ENCODE data around the gene ANK2. TPM values are rescaled to one million over a fixed set of nuclear protein-coding genes. Genes with fewer than 3 reads are reported as not detected.

The ANK2 gene
- total and polyA plus RNA-seq, 4 donors: 0.32 to 2.2 (median 1.0) TPM

DNA sequence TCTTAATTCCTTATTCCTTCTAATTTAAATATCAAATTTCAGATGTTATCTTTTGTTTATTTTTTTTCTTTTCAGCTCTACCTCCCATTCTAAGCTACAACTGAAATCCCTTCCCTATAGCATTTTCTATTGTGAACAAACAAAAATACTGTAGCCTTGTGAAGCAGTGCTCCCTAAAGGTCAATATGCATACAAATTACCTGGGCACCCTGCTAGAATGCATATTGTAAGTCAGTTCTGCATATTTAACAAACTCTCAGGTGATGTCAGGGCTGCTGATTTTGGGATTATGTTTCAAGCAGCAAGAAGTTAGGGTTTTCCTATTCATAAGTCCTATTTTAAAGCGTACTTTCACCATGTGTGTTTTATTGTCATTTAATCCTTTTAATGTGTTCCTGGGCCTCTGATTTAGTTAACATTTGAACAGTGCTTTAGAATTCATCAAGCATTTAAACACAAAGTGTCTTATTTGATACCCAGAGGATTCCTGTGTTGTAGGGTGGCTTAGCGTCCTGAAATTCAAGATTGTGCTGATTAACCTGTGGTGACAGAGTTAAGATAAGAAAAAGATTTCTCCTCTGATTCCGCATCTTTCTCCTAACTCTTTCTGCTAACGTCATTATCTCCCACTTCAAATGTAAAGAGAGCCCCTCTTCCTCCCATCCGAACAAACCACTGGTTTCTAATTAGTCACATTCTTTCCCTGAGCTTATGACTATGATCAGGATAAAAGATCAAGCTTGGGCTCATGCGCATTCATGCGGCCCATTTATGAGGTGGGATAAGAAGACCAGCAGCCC is 221.3 kb downstream of the ANK2 start:
- Histone ChIP-seq H3K4me3 (ENCODE audit: low read depth in 1 of 3, low read length in 3 of 3) (no peak overlapping the region), H3K27me3 (ENCODE audit: control insufficient read depth in 4 of 4, insufficient read depth in 4 of 4, low read length in 3 of 4) (no peaks in the 10 kb centered on the region), H3K9ac (ENCODE audit: low read depth in 1 of 2, low read length in 2 of 2) (no peak overlapping the region), H3K9me3 (ENCODE audit: control insufficient read depth in 4 of 4, low read length in 3 of 4) (no peaks in the 10 kb centered on the region), H3K4me1 (ENCODE audit: control insufficient read depth in 4 of 4, insufficient read depth in 4 of 4, low read length in 3 of 4) (peaks cover 0 to 4% (median 1%) of the 10 kb centered on the region in 4 donors), H3K36me3 (ENCODE audit: control insufficient read depth in 4 of 4, insufficient read depth in 3 of 4, low read depth in 1 of 4, low read length in 3 of 4) (no peaks in the 10 kb centered on the region), H3K27ac (ENCODE audit: low read depth in 1 of 2, low read length in 2 of 2) (no peak overlapping the region)
- no peak for DNase-seq (ENCODE audit: low spot score)
- 92% methylated on average over 7 of the region's 7 CpGs for WGBS
- TF ChIP-seq HNF4G (IDR thresholded peaks at IDR 0.05) (no peak), HNF4A (conservative IDR thresholded peaks at IDR 0.05) (no peak), ATF3 (IDR thresholded peaks at IDR 0.05) (no peak), FOXA1 (IDR thresholded peaks at IDR 0.05) (no peak), MAX (IDR thresholded peaks at IDR 0.05) (no peak), EGR1 (IDR thresholded peaks at IDR 0.05; ENCODE audit: low read depth in 2 of 2) (no peak), ZBTB33 (IDR thresholded peaks at IDR 0.05) (no peak), JUND (IDR thresholded peaks at IDR 0.05) (no peak), SP1 (IDR thresholded peaks at IDR 0.05) (no peak)

DNA sequence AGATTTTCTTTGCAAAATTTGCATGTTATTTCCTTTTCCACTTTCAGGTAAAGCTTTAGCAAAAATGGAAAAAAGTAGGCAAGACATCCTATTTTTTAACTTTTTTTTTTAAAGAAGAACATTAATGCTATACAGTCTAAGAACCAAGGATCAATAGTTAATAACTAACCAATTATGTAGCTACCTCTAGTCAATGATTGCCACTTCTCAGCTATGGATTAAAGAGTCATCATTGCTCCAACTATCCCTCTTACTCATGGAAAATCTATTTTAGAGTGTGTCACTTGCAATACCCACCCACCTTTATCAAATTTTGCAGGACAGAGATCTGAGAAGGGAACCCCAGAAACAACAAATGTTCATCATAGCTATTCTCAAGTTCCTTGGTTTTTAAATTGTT is 223.1 kb downstream of the ANK2 start:
- TF ChIP-seq, protein P1, sequence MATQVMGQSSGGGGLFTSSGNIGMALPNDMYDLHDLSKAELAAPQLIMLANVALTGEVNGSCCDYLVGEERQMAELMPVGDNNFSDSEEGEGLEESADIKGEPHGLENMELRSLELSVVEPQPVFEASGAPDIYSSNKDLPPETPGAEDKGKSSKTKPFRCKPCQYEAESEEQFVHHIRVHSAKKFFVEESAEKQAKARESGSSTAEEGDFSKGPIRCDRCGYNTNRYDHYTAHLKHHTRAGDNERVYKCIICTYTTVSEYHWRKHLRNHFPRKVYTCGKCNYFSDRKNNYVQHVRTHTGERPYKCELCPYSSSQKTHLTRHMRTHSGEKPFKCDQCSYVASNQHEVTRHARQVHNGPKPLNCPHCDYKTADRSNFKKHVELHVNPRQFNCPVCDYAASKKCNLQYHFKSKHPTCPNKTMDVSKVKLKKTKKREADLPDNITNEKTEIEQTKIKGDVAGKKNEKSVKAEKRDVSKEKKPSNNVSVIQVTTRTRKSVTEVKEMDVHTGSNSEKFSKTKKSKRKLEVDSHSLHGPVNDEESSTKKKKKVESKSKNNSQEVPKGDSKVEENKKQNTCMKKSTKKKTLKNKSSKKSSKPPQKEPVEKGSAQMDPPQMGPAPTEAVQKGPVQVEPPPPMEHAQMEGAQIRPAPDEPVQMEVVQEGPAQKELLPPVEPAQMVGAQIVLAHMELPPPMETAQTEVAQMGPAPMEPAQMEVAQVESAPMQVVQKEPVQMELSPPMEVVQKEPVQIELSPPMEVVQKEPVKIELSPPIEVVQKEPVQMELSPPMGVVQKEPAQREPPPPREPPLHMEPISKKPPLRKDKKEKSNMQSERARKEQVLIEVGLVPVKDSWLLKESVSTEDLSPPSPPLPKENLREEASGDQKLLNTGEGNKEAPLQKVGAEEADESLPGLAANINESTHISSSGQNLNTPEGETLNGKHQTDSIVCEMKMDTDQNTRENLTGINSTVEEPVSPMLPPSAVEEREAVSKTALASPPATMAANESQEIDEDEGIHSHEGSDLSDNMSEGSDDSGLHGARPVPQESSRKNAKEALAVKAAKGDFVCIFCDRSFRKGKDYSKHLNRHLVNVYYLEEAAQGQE (IDR thresholded peaks at IDR 0.05): no peak
- TF ChIP-seq ZBTB33 (IDR thresholded peaks at IDR 0.05) (no peak), ATF3 (IDR thresholded peaks at IDR 0.05) (no peak), RXRA (IDR thresholded peaks at IDR 0.05) (no peak), EGR1 (IDR thresholded peaks at IDR 0.05; ENCODE audit: low read depth in 2 of 2) (no peak), CTCF (IDR thresholded peaks at IDR 0.05; ENCODE audit: low read depth, low read length, missing input control) (no peak), YY1 (IDR thresholded peaks at IDR 0.05) (no peak), RAD21 (IDR thresholded peaks at IDR 0.05) (no peak), HNF4G (IDR thresholded peaks at IDR 0.05) (no peak), FOXA1 (IDR thresholded peaks at IDR 0.05) (no peak), NR2F2 (IDR thresholded peaks at IDR 0.05) (no peak), TAF1 (conservative IDR thresholded peaks at IDR 0.05) (no peak), HNF4A (conservative IDR thresholded peaks at IDR 0.05) (no peak), GABPA (IDR thresholded peaks at IDR 0.05 in 1 of 2, conservative IDR thresholded peaks at IDR 0.05 in 1 of 2) (no peak), JUND (IDR thresholded peaks at IDR 0.05) (no peak), SP1 (IDR thresholded peaks at IDR 0.05) (no peak)
- H3K9me3 ChIP-seq (ENCODE audit: control insufficient read depth in 4 of 4, low read length in 3 of 4): no peaks in the 10 kb centered on the region
- H3K4me3 ChIP-seq (ENCODE audit: low read depth in 1 of 3, low read length in 3 of 3): no peak overlapping the region
- peaks cover 0 to 4% (median 1%) of the 10 kb centered on the region in 4 donors for H3K4me1 ChIP-seq (ENCODE audit: control insufficient read depth in 4 of 4, insufficient read depth in 4 of 4, low read length in 3 of 4)
- no peaks in the 10 kb centered on the region for H3K36me3 ChIP-seq (ENCODE audit: control insufficient read depth in 4 of 4, insufficient read depth in 3 of 4, low read depth in 1 of 4, low read length in 3 of 4)
- H3K27me3 ChIP-seq (ENCODE audit: control insufficient read depth in 4 of 4, insufficient read depth in 4 of 4, low read length in 3 of 4): no peaks in the 10 kb centered on the region
- DNase-seq (ENCODE audit: low spot score): no peak
- no peak overlapping the region for H3K27ac ChIP-seq (ENCODE audit: low read depth in 1 of 2, low read length in 2 of 2)
- no peak overlapping the region for H3K9ac ChIP-seq (ENCODE audit: low read depth in 1 of 2, low read length in 2 of 2)

Data from liver (tissue), 9 donors.